Activated CD8-positive, alpha-beta T cell treated with anti-CD3 and anti-CD28 coated beads for 36 hours (primary cell): ENCODE measurements around the gene RPLP1. TPM values are rescaled to one million over a fixed set of nuclear protein-coding genes. Genes with fewer than 3 reads are reported as not detected.

Experiments used
- ATAC-seq: fragments of 200-7000 bp; cut with Tn5 transposase; one replicate; pipeline ENCODE4 v1.10.0; 2021; ENCODE audit warnings: mild to moderate bottlenecking, moderate library complexity
- CTCF ChIA-PET: fragments of 350-600 bp; sonication (Branson Sonifier 250); formaldehyde crosslinking; loops from one replicate; lab custom pipeline; 2021; ENCODE audit warnings: antibody characterized with exemption; lab: Charles Lee
- POLR2A ChIA-PET: fragments of 350-600 bp; sonication (Branson Sonifier 250); formaldehyde crosslinking; loops from one replicate; lab custom pipeline; 2021; ENCODE audit warnings: antibody characterized with exemption; lab: Charles Lee
- DNase-seq: peaks from one replicate; pipeline ENCODE4 v3.0.0-alpha.2; 2020
- H3K27ac Mint-ChIP-seq: one replicate; pipeline ENCODE4 v1.8.0; 2021; ENCODE audit warnings: mild to moderate bottlenecking, mixed read lengths
- H3K27me3 Mint-ChIP-seq: one replicate; pipeline ENCODE4 v1.8.0; 2021; ENCODE audit warnings: mixed read lengths
- H3K36me3 Mint-ChIP-seq: one replicate; pipeline ENCODE4 v1.8.0; 2021; ENCODE audit warnings: low read depth, mixed read lengths
- H3K4me1 Mint-ChIP-seq: one replicate; pipeline ENCODE4 v1.8.0; 2021; ENCODE audit warnings: low read depth, mixed read lengths
- H3K4me3 Mint-ChIP-seq: one replicate; pipeline ENCODE4 v1.8.0; 2021; ENCODE audit warnings: mild to moderate bottlenecking, moderate library complexity, mixed read lengths
- H3K9me3 Mint-ChIP-seq: one replicate; pipeline ENCODE4 v1.8.0; 2021; ENCODE audit warnings: mixed read lengths
- intact Hi-C: fragments of 100-400 bp; cut with micrococcal nuclease; formaldehyde crosslinking; loops from one replicate; pipeline ENCODE4 v1.10.0; 2022
- total RNA-seq, 2 experiments: library from RNA; stranded (reverse); gene quantifications; one replicate each; pipeline ENCODE4 v1.2.3, GENCODE V29; 2021
- TF ChIP-seq, protein P1 (sequence below): fragments of 200-600 bp; IDR thresholded peaks from one replicate; pipeline ENCODE4 v1.8.0; 2022; ENCODE audit warnings: antibody characterized with exemption, mild to moderate bottlenecking

Gene RPLP1
- total RNA-seq, 2 experiments from 2014 or later, result 2,583 to 2,701 TPM

DNA sequence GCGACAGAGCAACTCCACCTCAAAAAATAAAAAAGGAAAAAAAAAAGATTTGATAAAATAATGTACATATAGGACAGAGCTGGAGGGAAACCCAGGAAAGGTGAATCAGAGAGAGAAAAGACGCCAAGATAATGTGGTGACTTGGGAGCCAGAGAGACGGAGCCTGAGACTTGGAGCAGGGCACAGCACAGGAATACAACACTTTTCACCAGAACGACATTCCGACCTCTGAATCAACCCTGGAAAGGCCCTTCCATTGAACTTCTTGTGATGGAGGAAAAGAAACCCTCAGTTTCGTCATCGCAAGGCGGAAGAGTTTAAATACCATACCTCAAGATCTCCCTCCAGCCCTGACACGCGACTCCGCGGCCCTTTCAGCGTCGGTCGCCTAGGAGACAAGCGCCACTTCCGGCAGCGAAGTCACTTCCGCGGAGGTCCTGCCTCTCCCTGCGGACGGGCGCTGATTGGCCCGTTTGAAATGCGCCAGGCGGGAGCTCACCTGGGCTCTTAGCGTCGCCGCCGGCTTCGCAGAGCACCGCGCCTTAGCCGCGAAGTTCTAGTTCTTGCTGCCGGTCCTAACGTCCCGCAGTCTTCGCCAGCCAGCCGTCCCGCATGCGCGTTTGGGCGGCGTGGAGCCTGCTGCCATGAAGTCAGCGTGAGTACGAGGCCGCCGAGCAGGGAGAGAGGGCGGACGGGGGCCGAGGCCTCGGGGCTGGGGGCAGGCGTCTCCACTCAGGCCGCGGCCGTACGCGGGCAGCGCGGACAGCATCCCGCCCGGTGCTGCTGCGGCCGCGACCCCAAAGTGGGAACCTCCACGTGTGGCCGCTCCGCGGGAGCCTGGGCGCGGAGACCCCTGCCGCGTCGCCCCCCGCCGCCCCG, 38.6 kb upstream of the RPLP1 start, which contains the start of gene KIF23:
Gene KIF23 (plus strand): TSS at position 528 of the 879 bp plus-strand sequence. CDS start 117 bp downstream, at position 645.
- DNase-seq (peak; percentile 95), ATAC-seq (peak; percentile 94)
- TF ChIP-seq, protein P1, sequence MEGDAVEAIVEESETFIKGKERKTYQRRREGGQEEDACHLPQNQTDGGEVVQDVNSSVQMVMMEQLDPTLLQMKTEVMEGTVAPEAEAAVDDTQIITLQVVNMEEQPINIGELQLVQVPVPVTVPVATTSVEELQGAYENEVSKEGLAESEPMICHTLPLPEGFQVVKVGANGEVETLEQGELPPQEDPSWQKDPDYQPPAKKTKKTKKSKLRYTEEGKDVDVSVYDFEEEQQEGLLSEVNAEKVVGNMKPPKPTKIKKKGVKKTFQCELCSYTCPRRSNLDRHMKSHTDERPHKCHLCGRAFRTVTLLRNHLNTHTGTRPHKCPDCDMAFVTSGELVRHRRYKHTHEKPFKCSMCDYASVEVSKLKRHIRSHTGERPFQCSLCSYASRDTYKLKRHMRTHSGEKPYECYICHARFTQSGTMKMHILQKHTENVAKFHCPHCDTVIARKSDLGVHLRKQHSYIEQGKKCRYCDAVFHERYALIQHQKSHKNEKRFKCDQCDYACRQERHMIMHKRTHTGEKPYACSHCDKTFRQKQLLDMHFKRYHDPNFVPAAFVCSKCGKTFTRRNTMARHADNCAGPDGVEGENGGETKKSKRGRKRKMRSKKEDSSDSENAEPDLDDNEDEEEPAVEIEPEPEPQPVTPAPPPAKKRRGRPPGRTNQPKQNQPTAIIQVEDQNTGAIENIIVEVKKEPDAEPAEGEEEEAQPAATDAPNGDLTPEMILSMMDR, result no peak
- ChIA-PET POLR2A (interaction anchor here (0.6 to 3.1 kb wide), 5 partner anchors 18 to 186 kb away, joined by 3 to 25 read pairs (median 3); partner anchors contain the start of gene RPLP1), CTCF (interaction anchor here (0.6 to 2.9 kb wide), 4 partner anchors 39 to 355 kb away, joined by 3 to 14 read pairs (median 4); no protein-coding TSS in a partner anchor)
- Mint-ChIP-seq H3K27ac (peak within 1 kb of the TSS; percentile 70), H3K36me3 (peaks cover 21% of the 10 kb centered on the region), H3K27me3 (peaks cover 8% of the 10 kb centered on the region), H3K4me1 (peaks cover 14% of the 10 kb centered on the region), H3K9me3 (no peaks in the 10 kb centered on the region), H3K4me3 (peak within 1 kb of the TSS; percentile 81)
- intact Hi-C loops, result no loop called here

DNA sequence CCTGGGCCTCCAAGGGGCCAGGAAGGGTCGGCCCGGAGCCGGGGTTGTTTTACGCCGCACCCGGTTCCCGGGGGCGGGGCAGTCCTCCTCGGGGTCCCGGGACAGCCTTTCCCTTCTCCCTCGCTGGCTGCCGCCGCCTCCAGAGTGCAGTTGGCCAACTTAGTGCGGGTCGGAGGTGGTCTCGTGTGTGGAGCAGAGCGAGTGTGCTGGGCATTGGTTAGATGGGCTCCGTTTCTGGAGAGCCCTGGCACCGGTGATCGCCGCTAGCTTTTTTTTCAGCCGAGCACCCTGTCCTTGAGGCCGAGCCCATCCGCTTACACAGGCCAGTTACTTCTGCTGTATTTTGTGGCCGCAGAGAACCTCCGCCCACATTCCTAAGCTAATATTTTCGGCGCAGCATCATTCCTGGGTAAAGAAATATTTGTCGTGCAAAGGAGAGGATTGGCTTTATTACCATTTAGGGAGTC, 37.9 kb upstream of the RPLP1 start:
- H3K27me3 Mint-ChIP-seq, result peaks cover 6% of the 10 kb centered on the region
- H3K4me3 Mint-ChIP-seq, result peak overlapping the region; percentile 81
- ATAC-seq (peak; percentile 6), DNase-seq (peak; percentile 19)
- H3K9me3 Mint-ChIP-seq, result no peaks in the 10 kb centered on the region
- H3K36me3 Mint-ChIP-seq, result peaks cover 28% of the 10 kb centered on the region
- intact Hi-C loops, result no loop called here
- TF ChIP-seq, protein P1, result no peak
- CTCF ChIA-PET, result interaction anchor here (0.9 to 2.9 kb wide), 3 partner anchors 39 to 356 kb away, joined by 4 to 14 read pairs (median 4); no protein-coding TSS in a partner anchor
- POLR2A ChIA-PET, result interaction anchor here (0.9 to 3.1 kb wide), 3 partner anchors 17 to 48 kb away, joined by 3 to 25 read pairs (median 7); partner anchors contain the start of gene RPLP1
- peaks cover 12% of the 10 kb centered on the region for H3K4me1 Mint-ChIP-seq
- no peak overlapping the region for H3K27ac Mint-ChIP-seq

DNA sequence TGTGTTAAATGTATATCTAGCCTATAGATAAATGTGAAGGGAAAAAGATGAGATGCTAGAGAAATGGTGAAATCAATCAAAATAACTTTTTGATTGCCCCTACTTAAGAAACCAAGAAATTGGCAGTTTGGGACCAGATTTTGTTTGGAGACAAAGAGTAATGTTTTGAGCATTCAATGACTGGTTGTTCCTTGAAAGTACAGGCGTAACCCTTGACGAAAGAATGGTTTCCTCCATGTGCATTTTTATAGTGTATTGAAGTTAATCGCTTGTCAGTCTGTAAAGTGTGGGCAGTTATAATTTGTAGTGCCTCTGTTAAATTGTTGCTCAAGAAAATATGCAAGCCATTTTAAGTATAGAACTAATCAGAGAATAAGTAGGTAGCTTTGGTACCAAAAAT, 37.2 kb upstream of the RPLP1 start:
- Mint-ChIP-seq H3K4me3 (peak overlapping the region; percentile 81), H3K36me3 (peaks cover 30% of the 10 kb centered on the region), H3K9me3 (no peaks in the 10 kb centered on the region), H3K27ac (no peak overlapping the region), H3K27me3 (peaks cover 6% of the 10 kb centered on the region), H3K4me1 (peaks cover 12% of the 10 kb centered on the region)
- POLR2A ChIA-PET, result interaction anchor here (2.2 to 3.1 kb wide), 2 partner anchors 17 to 37 kb away, joined by 7 to 25 read pairs; partner anchors contain the start of gene RPLP1
- CTCF ChIA-PET, result interaction anchor here (1.7 to 2.9 kb wide), 2 partner anchors 38 to 47 kb away, joined by 4 to 14 read pairs; no protein-coding TSS in a partner anchor
- intact Hi-C loops, result no loop called here
- no peak for DNase-seq
- no peak for ATAC-seq
- TF ChIP-seq, protein P1, result no peak

DNA sequence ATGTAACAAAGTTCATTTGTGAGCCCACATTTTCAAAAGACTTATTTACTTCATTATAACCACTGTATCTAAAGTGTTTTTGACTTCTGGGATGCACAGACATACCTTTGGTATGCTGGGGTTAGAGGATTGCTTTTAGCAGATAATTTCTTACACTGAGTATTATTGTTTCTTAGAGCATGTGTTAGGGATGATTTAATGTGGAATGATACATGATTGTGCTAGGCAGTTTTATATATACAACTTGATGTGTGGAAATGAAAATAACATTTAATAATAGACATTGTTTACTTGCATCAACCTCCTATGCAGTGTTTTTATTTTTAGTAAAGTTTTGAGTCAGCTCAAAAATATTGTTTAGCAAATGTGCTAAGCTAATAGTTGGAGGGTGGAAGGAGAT, 35.0 kb upstream of the RPLP1 start:
- Mint-ChIP-seq H3K4me3 (no peak overlapping the region), H3K9me3 (no peaks in the 10 kb centered on the region), H3K36me3 (peaks cover 41% of the 10 kb centered on the region), H3K27ac (no peak overlapping the region), H3K4me1 (peaks cover 12% of the 10 kb centered on the region), H3K27me3 (peaks cover 6% of the 10 kb centered on the region)
- no peak for DNase-seq
- POLR2A ChIA-PET, result interaction anchor here (1.0 to 1.2 kb wide), 4 partner anchors 13 to 40 kb away, joined by 3 to 6 read pairs (median 4); partner anchors contain the start of gene RPLP1
- ATAC-seq, result no peak
- TF ChIP-seq, protein P1, result no peak
- intact Hi-C loops, result no loop called here
- CTCF ChIA-PET, result interaction anchor here (1.3 to 1.9 kb wide), 3 partner anchors 14 to 35 kb away, joined by 4 to 5 read pairs (median 4); partner anchors contain the start of gene RPLP1
